Activated CD4-positive, alpha-beta memory T cell treated with anti-CD3 and anti-CD28 coated beads for 36 hours (primary cell): ENCODE measurements around the gene PTPRM. TPM values are rescaled to one million over a fixed set of nuclear protein-coding genes. Genes with fewer than 3 reads are reported as not detected.
A peak's percentile ranks its signal among the peaks of the same experiment; 100 is the strongest.
"Not testable (repeated sequence)": the region's sequence is repeated elsewhere in the genome, so short reads cannot be mapped to it uniquely, and the experiment has no call there.

Experiments
- CTCF ChIA-PET: fragments of 350-600 bp; sonication (Branson Sonifier 250); formaldehyde crosslinking; loops from one replicate; lab custom pipeline; 2021; ENCODE audit warnings: antibody characterized with exemption, inconsistent platforms; lab: Charles Lee
- POLR2A ChIA-PET: fragments of 350-600 bp; sonication (Branson Sonifier 250); formaldehyde crosslinking; loops from one replicate; lab custom pipeline; 2021; ENCODE audit warnings: antibody characterized with exemption; lab: Charles Lee
- DNase-seq: peaks from one replicate; pipeline ENCODE4 v3.0.0-alpha.2; 2020
- H3K27ac Mint-ChIP-seq: one replicate; pipeline ENCODE4 v1.8.0; 2021; ENCODE audit warnings: mixed read lengths
- H3K27me3 Mint-ChIP-seq: one replicate; pipeline ENCODE4 v1.8.0; 2021; ENCODE audit warnings: mixed read lengths
- H3K36me3 Mint-ChIP-seq: one replicate; pipeline ENCODE4 v1.8.0; 2021; ENCODE audit warnings: mixed read lengths
- H3K4me1 Mint-ChIP-seq: one replicate; pipeline ENCODE4 v1.8.0; 2021; ENCODE audit warnings: low read depth, mixed read lengths
- H3K4me3 Mint-ChIP-seq: one replicate; pipeline ENCODE4 v1.8.0; 2021; ENCODE audit warnings: mild to moderate bottlenecking, mixed read lengths
- H3K9me3 Mint-ChIP-seq: one replicate; pipeline ENCODE4 v1.8.0; 2021; ENCODE audit warnings: mixed read lengths
- intact Hi-C: fragments of 100-400 bp; cut with micrococcal nuclease; formaldehyde crosslinking; loops from one replicate; pipeline ENCODE4 v1.15.1; 2023
- total RNA-seq, 2 experiments: library from RNA; stranded (reverse); gene quantifications; one replicate each; pipeline ENCODE4 v1.2.3, GENCODE V29; 2021

The PTPRM gene
- total RNA-seq, 2 experiments from 2014 or later = 7.0 to 8.6 TPM

DNA sequence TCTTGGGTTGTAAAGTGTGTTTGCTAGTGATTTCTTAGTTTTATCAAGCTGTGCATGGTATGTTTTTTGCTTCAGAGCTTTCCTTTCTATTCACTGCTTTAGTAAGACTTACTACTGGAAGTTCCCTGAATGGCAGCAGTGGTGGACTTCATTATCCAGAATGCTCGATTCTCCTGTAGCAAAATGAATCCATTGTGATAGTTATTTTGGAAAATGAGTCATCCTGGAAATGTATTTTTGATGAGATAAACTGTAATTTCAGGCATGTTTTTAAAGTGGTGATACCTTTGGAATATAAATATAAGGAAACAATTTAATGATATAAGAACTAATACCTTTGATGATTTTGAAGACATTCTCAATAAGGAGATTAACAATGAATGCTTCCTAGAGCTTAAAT, 387.1 kb downstream of the PTPRM start:
- ChIA-PET POLR2A (no interaction called here), CTCF (no interaction called here)
- Mint-ChIP-seq H3K4me3 (no peak overlapping the region), H3K9me3 (no peaks in the 10 kb centered on the region), H3K27me3 (no peaks in the 10 kb centered on the region), H3K27ac (no peak overlapping the region), H3K4me1 (peaks cover 40% of the 10 kb centered on the region), H3K36me3 (no peaks in the 10 kb centered on the region)
- intact Hi-C loops = loop anchor here (5.0 to 10.0 kb wide), 2 partner anchors 67 to 1161 kb away; no protein-coding TSS in a partner anchor
- DNase-seq = no peak

- no peaks in the 10 kb centered on the region for H3K36me3 Mint-ChIP-seq
- H3K27me3 Mint-ChIP-seq = no peaks in the 10 kb centered on the region
- H3K9me3 Mint-ChIP-seq = no peaks in the 10 kb centered on the region
- ChIA-PET CTCF (no interaction called here), POLR2A (no interaction called here)
- H3K27ac Mint-ChIP-seq = no peak overlapping the region
- intact Hi-C loops = loop anchor here (5.0 to 10.0 kb wide), 2 partner anchors 383 to 1160 kb away; no protein-coding TSS in a partner anchor
- peaks cover 39% of the 10 kb centered on the region for H3K4me1 Mint-ChIP-seq
- H3K4me3 Mint-ChIP-seq = no peak overlapping the region
- no peak for DNase-seq
These were observed 388.1 kb downstream of the PTPRM start for GRCh38 chr18:7955175-7955574.

DNA sequence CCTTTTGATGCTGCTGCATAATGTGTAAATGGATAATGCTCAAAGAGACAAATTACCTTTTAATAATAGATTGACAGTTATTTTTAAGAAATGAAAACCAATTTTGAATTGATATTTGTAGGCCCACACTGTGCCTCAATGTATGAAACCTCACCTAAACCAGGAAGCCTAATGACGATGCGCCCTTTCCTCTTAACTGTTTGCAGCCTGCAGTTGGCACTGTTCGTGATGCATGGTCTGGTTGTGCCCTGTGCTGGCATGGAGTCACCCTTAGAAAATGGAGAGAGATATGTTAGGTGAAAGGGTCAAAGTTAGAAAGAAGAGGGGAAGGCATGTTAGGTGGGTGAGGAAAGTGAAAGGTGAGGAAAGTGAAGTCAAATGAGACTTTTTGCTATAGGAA, 390.2 kb downstream of the PTPRM start:
- DNase-seq = no peak
- H3K4me3 Mint-ChIP-seq = no peak overlapping the region
- peak overlapping the region; percentile 3 for H3K27ac Mint-ChIP-seq
- H3K9me3 Mint-ChIP-seq = no peaks in the 10 kb centered on the region
- POLR2A ChIA-PET = no interaction called here
- CTCF ChIA-PET = no interaction called here
- H3K36me3 Mint-ChIP-seq = no peaks in the 10 kb centered on the region
- peaks cover 32% of the 10 kb centered on the region for H3K4me1 Mint-ChIP-seq
- intact Hi-C loops = loop anchor here (5.0 to 10.0 kb wide), 2 partner anchors 385 to 1158 kb away; no protein-coding TSS in a partner anchor
- H3K27me3 Mint-ChIP-seq = no peaks in the 10 kb centered on the region

- intact Hi-C loops = loop anchor here (2.0 to 10.0 kb wide), 3 partner anchors 79 to 1157 kb away; no protein-coding TSS in a partner anchor
- CTCF ChIA-PET = no interaction called here
- H3K4me1 Mint-ChIP-seq = peaks cover 31% of the 10 kb centered on the region
These were observed 391.2 kb downstream of the PTPRM start for GRCh38 chr18:7958081-7958896.

DNA sequence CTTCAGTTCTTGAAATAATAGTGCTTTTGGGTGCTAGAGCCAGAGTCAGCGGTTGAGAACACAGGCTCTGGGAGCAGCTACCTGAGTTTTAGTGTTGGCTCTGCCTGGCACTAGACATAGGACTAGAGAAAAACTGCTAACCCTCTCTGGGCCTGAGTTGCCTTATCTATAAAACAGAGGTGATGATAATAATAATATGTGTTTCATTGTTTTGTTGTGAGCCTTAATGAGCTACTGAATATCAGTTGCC, 391.7 kb downstream of the PTPRM start:
- Mint-ChIP-seq H3K27me3 (no peaks in the 10 kb centered on the region), H3K4me1 (peaks cover 27% of the 10 kb centered on the region), H3K27ac (peak overlapping the region; percentile 54), H3K4me3 (no peak overlapping the region), H3K36me3 (no peaks in the 10 kb centered on the region), H3K9me3 (no peaks in the 10 kb centered on the region)
- intact Hi-C loops = loop anchor here (2.0 to 10.0 kb wide), 3 partner anchors 78 to 1156 kb away; no protein-coding TSS in a partner anchor
- ChIA-PET CTCF (no interaction called here), POLR2A (interaction anchor here (1.0 kb wide), 1 partner anchor 11 kb away, joined by 3 read pairs; no protein-coding TSS in a partner anchor)
- no peak for DNase-seq

More at GRCh38 chr18:7958081-7958896, 391.2 kb downstream of the PTPRM start:
- Mint-ChIP-seq H3K27ac (peak overlapping the region; percentile 54), H3K9me3 (no peaks in the 10 kb centered on the region), H3K27me3 (no peaks in the 10 kb centered on the region), H3K36me3 (no peaks in the 10 kb centered on the region), H3K4me3 (no peak overlapping the region)
- POLR2A ChIA-PET = interaction anchor here (1.0 kb wide), 1 partner anchor 11 kb away, joined by 3 read pairs; no protein-coding TSS in a partner anchor
- DNase-seq = no peak

- CTCF ChIA-PET, H3K4me1 Mint-ChIP-seq, H3K4me3 Mint-ChIP-seq, H3K36me3 Mint-ChIP-seq, H3K27ac Mint-ChIP-seq, POLR2A ChIA-PET, intact Hi-C loops, DNase-seq, H3K27me3 Mint-ChIP-seq, H3K9me3 Mint-ChIP-seq: not testable (repeated sequence)
These were observed 399.6 kb downstream of the PTPRM start for GRCh38 chr18:7966682-7967081.

- no peak for DNase-seq
- Mint-ChIP-seq H3K27ac (no peak overlapping the region), H3K4me3 (no peak overlapping the region), H3K27me3 (no peaks in the 10 kb centered on the region), H3K4me1 (no peaks in the 10 kb centered on the region), H3K36me3 (no peaks in the 10 kb centered on the region), H3K9me3 (peaks cover 2% of the 10 kb centered on the region)
- intact Hi-C loops = no loop called here
- ChIA-PET CTCF (no interaction called here), POLR2A (no interaction called here)
These were observed 407.2 kb downstream of the PTPRM start for GRCh38 chr18:7974200-7974874.

DNA sequence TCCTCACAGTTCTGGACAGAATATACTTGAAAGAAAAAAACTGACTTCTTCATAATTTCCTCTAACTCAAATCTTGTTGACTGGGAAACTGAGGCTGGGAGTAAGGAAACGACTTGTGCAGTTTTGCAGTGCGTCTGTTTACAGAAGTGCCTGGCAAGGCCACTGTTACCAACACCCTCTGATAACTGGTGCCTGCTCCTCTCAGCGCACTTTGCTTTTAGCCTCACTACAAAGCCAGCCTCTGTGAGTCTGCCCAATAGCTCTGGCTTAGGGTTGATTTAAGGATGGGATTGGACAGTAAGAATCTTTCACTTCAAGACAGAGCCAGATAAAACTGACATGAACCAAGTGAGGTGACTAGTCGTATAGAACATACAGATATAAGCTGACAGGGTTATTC, 410.8 kb downstream of the PTPRM start:
- no peaks in the 10 kb centered on the region for H3K4me1 Mint-ChIP-seq
- ChIA-PET CTCF (interaction anchor here (1.6 kb wide), 1 partner anchor 188 kb away, joined by 3 read pairs; no protein-coding TSS in a partner anchor), POLR2A (no interaction called here)
- H3K27ac Mint-ChIP-seq = no peak overlapping the region
- no peaks in the 10 kb centered on the region for H3K27me3 Mint-ChIP-seq
- no peaks in the 10 kb centered on the region for H3K36me3 Mint-ChIP-seq
- peaks cover 2% of the 10 kb centered on the region for H3K9me3 Mint-ChIP-seq
- no peak overlapping the region for H3K4me3 Mint-ChIP-seq
- intact Hi-C loops = no loop called here
- DNase-seq = no peak

DNA sequence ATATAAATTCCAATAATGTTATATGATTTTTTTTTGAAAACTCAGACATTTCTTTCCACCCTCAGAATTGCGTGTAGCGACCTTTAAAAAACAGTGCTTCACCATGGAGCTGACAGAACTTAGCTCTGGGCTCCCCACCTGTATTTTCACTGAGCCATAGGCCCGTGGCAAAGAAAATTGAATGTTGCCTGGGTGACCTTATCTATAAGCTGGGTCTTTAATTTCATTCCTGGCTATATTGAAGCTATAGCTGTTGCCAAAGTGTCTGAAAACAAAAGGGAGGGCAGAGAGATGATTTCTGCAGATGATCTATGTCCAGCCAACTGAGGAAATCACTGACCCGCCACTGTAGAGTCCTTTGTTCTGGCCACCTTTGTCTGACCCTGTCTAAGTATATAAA, 411.7 kb downstream of the PTPRM start:
- CTCF ChIA-PET = interaction anchor here (1.6 kb wide), 1 partner anchor 189 kb away, joined by 3 read pairs; no protein-coding TSS in a partner anchor
- intact Hi-C loops = no loop called here

GRCh38 chr18:7979714-7980113, 412.6 kb downstream of the PTPRM start:
- no peak for DNase-seq
- Mint-ChIP-seq H3K27ac (no peak overlapping the region), H3K36me3 (no peaks in the 10 kb centered on the region), H3K9me3 (no peaks in the 10 kb centered on the region), H3K4me3 (no peak overlapping the region), H3K27me3 (no peaks in the 10 kb centered on the region), H3K4me1 (no peaks in the 10 kb centered on the region)
- POLR2A ChIA-PET = no interaction called here
- CTCF ChIA-PET = no interaction called here
- intact Hi-C loops = no loop called here

More for the DNA sequence above, 411.7 kb downstream of the PTPRM start:
- Mint-ChIP-seq H3K27me3 (no peaks in the 10 kb centered on the region), H3K9me3 (peaks cover 2% of the 10 kb centered on the region), H3K4me1 (no peaks in the 10 kb centered on the region), H3K27ac (no peak overlapping the region), H3K4me3 (no peak overlapping the region), H3K36me3 (no peaks in the 10 kb centered on the region)
- DNase-seq = no peak
- POLR2A ChIA-PET = no interaction called here

- Mint-ChIP-seq H3K9me3 (no peaks in the 10 kb centered on the region), H3K4me3 (no peak overlapping the region), H3K4me1 (no peaks in the 10 kb centered on the region), H3K27me3 (no peaks in the 10 kb centered on the region), H3K27ac (no peak overlapping the region), H3K36me3 (no peaks in the 10 kb centered on the region)
- POLR2A ChIA-PET = no interaction called here
- CTCF ChIA-PET = no interaction called here
- no peak for DNase-seq
- intact Hi-C loops = no loop called here
These were observed 413.0 kb downstream of the PTPRM start for GRCh38 chr18:7980136-7980535.

DNA sequence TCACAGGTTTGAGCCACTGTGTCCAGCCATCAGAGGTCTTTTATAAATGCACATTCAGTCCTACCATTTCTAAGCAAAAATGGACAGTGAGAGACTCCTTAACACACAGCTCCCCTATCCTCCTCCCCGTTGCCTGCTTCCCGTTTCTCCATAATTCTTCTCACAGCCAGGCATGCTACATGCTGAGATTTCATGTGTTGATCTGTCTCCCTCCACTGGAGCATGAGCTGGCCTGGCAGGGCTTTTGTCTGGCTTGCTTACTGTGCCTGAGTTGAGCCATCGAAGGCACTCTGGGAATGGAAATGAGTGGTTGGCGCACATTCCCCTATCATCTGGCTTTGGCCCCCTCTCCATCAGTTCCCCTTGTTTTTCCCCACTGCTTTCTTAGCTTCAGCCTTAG, 413.5 kb downstream of the PTPRM start:
- intact Hi-C loops = no loop called here
- no peaks in the 10 kb centered on the region for H3K9me3 Mint-ChIP-seq
- H3K27me3 Mint-ChIP-seq = no peaks in the 10 kb centered on the region
- no peak overlapping the region for H3K4me3 Mint-ChIP-seq
- H3K27ac Mint-ChIP-seq = no peak overlapping the region
- CTCF ChIA-PET = no interaction called here
- POLR2A ChIA-PET = no interaction called here
- H3K36me3 Mint-ChIP-seq = no peaks in the 10 kb centered on the region
- DNase-seq = no peak
- H3K4me1 Mint-ChIP-seq = no peaks in the 10 kb centered on the region
